Measurements from ENCODE around the gene ABLIM2.

Gene ABLIM2

GRCh38 chr4:8053688-8054449 lies 104.7 kb downstream of the ABLIM2 start:
- no peak for DNase-seq (ENCODE audit: low read depth)
- H3K4me3 ChIP-seq (ENCODE audit: low read depth, low read length), result no peak overlapping the region
- TF ChIP-seq CTCF (IDR thresholded peaks at IDR 0.05; ENCODE audit: control insufficient read depth, extremely low read depth, insufficient read depth), result no peak

GRCh38 chr4:8052160-8052691 lies 106.4 kb downstream of the ABLIM2 start:
- no peak for TF ChIP-seq CTCF (IDR thresholded peaks at IDR 0.05; ENCODE audit: control insufficient read depth, extremely low read depth, insufficient read depth)
- no peak for DNase-seq (ENCODE audit: low read depth)
- H3K4me3 ChIP-seq (ENCODE audit: low read depth, low read length), result no peak overlapping the region

- no peak overlapping the region for H3K4me3 ChIP-seq (ENCODE audit: low read depth, low read length)
- no peak for DNase-seq (ENCODE audit: low read depth)
- no peak for TF ChIP-seq CTCF (IDR thresholded peaks at IDR 0.05; ENCODE audit: control insufficient read depth, extremely low read depth, insufficient read depth)
Observed at GRCh38 chr4:8051644-8052043, 107.0 kb downstream of the ABLIM2 start.

- no peak overlapping the region for H3K4me3 ChIP-seq (ENCODE audit: low read depth, low read length)
- TF ChIP-seq CTCF (IDR thresholded peaks at IDR 0.05; ENCODE audit: control insufficient read depth, extremely low read depth, insufficient read depth), result no peak
- DNase-seq (ENCODE audit: low read depth), result no peak
Observed at GRCh38 chr4:8050555-8051206, 107.9 kb downstream of the ABLIM2 start.

- H3K4me3 ChIP-seq (ENCODE audit: low read depth, low read length), result no peak overlapping the region
- no peak for TF ChIP-seq CTCF (IDR thresholded peaks at IDR 0.05; ENCODE audit: control insufficient read depth, extremely low read depth, insufficient read depth)
- no peak for DNase-seq (ENCODE audit: low read depth)
Observed at GRCh38 chr4:8050180-8050554, 108.4 kb downstream of the ABLIM2 start.

GRCh38 chr4:8048856-8049676 lies 109.5 kb downstream of the ABLIM2 start:
- no peak for DNase-seq (ENCODE audit: low read depth)
- TF ChIP-seq CTCF (IDR thresholded peaks at IDR 0.05; ENCODE audit: control insufficient read depth, extremely low read depth, insufficient read depth), result no peak
- H3K4me3 ChIP-seq (ENCODE audit: low read depth, low read length), result no peak overlapping the region
